GM21447 (cell line): ENCODE results near the gene IMMP2L.
"Not testable (repeated sequence)": the region's sequence is repeated elsewhere in the genome, so short reads cannot be mapped to it uniquely, and the experiment has no call there.

Source experiments
- ATAC-seq: cut with Tn5 transposase; IDR thresholded peaks from one replicate; pipeline ENCODE4 v1.9.1; 2021; ENCODE audit not compliant: unreplicated experiment

Gene IMMP2L

DNA sequence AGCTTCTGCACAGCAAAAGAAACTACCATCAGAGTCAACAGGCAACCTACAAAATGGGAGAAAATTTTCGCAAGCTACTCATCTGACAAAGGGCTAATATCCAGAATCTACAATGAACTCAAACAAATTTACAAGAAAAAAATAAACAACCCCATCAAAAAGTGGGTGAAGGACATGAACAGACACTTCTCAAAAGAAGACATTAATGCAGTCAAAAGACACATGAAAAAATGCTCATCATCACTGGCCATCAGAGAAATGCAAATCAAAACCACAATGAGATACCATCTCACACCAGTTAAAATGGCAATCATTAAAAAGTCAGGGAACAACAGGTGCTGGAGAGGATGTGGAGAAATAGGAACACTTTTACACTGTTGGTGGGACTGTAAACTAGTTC lies 92.4 kb downstream of the IMMP2L start:
- ATAC-seq: not testable (repeated sequence)

- not testable (repeated sequence) for ATAC-seq
These were observed 96.5 kb downstream of the IMMP2L start for GRCh38 chr7:111465774-111466173.

GRCh38 chr7:111460695-111461094 lies 101.6 kb downstream of the IMMP2L start:
- ATAC-seq: no peak

GRCh38 chr7:111459757-111460280 lies 102.5 kb downstream of the IMMP2L start:
- no peak for ATAC-seq

DNA sequence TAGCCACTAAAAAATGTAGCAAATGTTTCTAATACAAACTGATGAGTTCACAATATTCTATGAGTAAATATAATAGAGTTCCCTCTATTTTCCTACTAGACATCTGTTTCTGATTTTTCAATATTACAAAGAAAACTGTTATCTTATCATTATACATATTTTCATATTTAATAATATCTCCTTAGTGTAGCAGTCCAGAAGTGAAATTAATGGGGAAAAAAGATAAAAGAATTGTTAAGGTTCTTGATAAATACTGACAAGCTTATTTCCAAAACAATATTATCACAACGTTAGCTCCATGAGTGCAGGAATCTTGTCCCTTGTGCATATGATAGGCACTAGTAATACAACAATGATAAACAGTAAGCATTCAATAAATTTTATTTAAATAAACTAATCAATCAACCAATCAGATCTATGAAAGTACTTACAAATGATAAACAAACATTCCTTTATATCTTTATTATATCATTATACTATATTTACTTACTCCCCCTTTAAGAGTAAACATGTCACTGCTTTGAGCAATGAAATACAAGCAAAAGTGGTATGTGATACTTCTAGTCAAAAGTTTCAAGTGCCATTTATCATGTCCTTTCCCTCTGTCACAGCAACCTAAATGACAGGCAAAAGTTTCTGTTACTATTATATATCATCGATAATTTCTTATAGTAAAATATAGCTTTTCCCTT lies 103.1 kb downstream of the IMMP2L start:
- no peak for ATAC-seq

- not testable (repeated sequence) for ATAC-seq
These were observed 111.6 kb downstream of the IMMP2L start for GRCh38 chr7:111450705-111451104.

GRCh38 chr7:111447502-111447901 lies 114.8 kb downstream of the IMMP2L start:
- ATAC-seq: not testable (repeated sequence)

GRCh38 chr7:111439977-111440376 lies 122.3 kb downstream of the IMMP2L start:
- no peak for ATAC-seq

- ATAC-seq: no peak
These were observed 123.7 kb downstream of the IMMP2L start for GRCh38 chr7:111438369-111439289.

- no peak for ATAC-seq
These were observed 124.6 kb downstream of the IMMP2L start for GRCh38 chr7:111437736-111438135.

DNA sequence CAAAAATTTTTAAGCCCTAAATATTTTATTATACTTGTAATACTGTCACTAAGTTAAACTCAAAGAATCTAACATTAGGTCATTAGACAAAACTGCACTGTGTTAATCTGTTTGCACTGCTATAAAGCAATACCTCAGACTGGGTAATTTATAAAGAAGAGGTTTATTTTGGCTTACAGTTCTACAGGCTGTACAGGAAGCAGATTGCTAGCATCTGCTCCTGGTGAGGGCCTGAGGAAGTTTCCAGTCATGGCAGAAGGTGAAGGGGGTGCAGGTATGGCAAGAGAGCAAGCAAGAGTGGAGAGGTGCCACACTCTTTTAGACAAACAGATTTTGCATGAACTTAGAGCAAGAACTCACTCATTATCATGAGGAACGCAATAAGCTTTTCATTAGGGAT lies 125.7 kb downstream of the IMMP2L start:
- ATAC-seq: no peak

GRCh38 chr7:111433426-111433825 lies 128.9 kb downstream of the IMMP2L start:
- ATAC-seq: no peak

DNA sequence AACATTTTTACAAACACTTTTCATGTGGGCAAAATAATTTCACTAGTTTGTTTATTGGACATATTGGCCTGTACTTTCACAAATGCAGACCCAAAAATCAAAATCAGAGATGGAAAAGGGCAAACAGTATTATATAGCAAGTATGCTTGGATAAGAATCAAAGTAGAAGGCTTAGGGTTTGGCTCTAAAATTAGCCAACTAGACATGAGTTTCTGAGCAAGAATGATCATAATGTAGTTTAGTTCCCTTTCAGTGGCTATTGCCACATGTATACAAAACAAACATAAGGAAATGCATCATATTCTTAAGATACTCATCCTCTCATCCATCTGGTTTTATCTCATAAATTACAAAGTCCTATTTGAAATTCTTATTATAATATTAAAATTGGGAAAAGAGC lies 132.5 kb downstream of the IMMP2L start:
- ATAC-seq: no peak

DNA sequence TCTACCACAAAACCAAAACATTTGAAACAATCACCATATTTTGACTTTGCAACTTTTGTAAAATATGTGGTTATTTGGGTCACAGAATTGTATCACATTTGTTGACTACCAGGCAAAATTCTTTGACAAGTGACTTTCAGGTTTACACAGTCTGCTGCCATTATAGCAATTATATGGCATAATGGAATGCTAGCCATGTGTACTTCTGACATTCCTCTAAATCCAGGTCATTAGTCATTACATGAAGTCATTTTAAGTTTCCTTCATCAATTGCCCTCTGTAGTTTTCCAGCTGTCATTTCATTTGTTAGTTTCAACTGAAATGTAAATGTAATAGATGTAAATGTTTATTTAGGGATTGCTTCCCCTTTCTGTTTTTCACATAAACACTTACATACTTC lies 137.5 kb downstream of the IMMP2L start:
- no peak for ATAC-seq

DNA sequence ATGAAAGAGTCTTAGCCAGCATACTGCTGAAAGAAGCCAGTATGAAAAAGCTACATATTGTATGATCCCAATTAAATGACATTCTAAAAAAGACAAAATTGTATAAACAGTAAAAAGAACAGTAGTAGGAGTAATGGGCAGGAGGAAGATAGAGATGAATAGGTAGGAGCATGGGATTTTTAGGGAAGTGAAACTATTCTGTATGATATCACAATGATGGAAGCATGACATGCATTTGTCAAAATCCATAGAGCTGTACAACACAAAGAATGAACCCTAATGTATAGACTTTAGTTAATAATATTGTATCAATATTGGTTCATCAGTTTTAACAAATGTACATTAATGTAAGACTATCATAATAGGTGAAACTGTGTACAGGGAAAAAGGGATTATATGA lies 147.9 kb downstream of the IMMP2L start:
- no peak for ATAC-seq

- no peak for ATAC-seq
These were observed 148.6 kb downstream of the IMMP2L start for GRCh38 chr7:111413739-111414138.

DNA sequence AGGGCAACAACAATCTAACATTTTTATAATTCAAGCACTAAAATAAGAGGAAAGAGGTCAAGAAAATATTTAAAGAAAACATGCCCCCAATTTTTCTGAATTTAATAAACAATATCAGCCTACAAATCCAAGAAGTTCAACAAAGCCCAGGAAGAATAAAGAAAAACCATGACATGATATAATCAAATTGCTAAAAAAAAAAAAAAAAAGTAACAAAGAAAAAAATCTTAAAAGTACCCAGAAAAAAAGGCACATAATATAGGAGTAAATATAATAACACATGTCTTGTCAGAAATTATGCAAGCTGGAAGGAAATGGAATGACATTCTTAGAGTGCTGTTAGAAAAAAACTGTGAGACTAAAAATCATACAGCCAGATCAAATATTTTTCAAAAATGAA lies 151.4 kb downstream of the IMMP2L start:
- ATAC-seq: no peak

DNA sequence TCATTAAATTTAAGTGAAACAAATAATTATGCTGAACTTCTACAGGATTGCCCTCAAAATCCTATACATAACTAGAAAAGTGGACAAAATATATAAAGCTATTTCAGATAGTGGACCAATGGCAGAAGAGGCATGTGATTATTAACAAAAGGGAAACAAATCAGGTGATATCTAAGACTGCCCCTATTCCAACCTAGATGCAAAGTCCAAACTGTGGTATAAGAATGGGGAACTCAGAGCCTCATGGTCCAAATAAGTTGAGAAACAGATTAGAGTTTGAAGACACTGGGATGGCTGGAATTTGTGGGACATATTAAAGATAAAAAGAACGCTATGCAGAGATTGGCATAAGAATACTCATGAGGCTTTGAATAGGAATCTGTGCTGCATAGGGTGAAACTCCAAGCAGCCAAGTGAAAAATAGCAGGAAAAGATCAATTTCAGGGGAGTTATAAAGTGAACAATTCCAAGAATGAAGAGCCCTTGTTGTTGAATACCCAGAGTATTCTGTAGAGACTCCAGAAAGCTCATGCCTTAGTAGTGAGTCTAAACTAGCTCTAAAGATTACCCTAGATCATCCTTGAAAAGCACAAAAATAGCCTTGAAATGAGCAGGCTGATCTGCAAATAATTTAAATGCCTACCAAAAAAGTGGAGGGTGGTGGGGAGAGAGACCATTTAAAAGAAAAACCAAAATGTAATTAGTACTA lies 152.4 kb downstream of the IMMP2L start:
- ATAC-seq: no peak

GRCh38 chr7:111408724-111409123 lies 153.6 kb downstream of the IMMP2L start:
- ATAC-seq: no peak

GRCh38 chr7:111407258-111407657 lies 155.0 kb downstream of the IMMP2L start:
- ATAC-seq: no peak

- ATAC-seq: no peak
These were observed 156.7 kb downstream of the IMMP2L start for GRCh38 chr7:111405621-111406020.
